Trophoblast cell (in vitro differentiated cells and primary cell): ENCODE results near the gene CACNB2.

Experiments
- DNase-seq, 2 donors: peaks; one replicate each; pipeline ENCODE4 v3.0.0-alpha.2; 2016
- H2AFZ ChIP-seq: 2 replicates; pipeline ENCODE4 v1.6.1; 2013; ENCODE audit warnings: low read length, moderate library complexity, mild to moderate bottlenecking; ENCODE audit not compliant: insufficient read depth, poor library complexity
- H2AK5ac ChIP-seq: 2 replicates; pipeline ENCODE4 v1.6.1; 2013; ENCODE audit warnings: mild to moderate bottlenecking, low read length
- H2BK120ac ChIP-seq: 2 replicates; pipeline ENCODE4 v1.6.1; 2013; ENCODE audit warnings: low read length, mild to moderate bottlenecking, moderate library complexity; ENCODE audit not compliant: insufficient read depth, poor library complexity
- H2BK12ac ChIP-seq: 2 replicates; pipeline ENCODE4 v1.6.1; 2013; ENCODE audit warnings: mild to moderate bottlenecking, low read length, moderate library complexity
- H2BK5ac ChIP-seq: 2 replicates; pipeline ENCODE4 v1.6.1; 2013; ENCODE audit warnings: low read length, low read depth, moderate library complexity, mild to moderate bottlenecking; ENCODE audit not compliant: poor library complexity
- H3K14ac ChIP-seq: 2 replicates; pipeline ENCODE4 v1.6.1; 2013; ENCODE audit warnings: mild to moderate bottlenecking, low read length
- H3K18ac ChIP-seq: 2 replicates; pipeline ENCODE4 v1.6.1; 2013; ENCODE audit warnings: mild to moderate bottlenecking, low read length
- H3K23ac ChIP-seq: 2 replicates; pipeline ENCODE4 v1.6.1; 2013; ENCODE audit warnings: low read length
- H3K27ac ChIP-seq: 2 replicates; pipeline ENCODE4 v1.5.1; 2013; ENCODE audit warnings: low read depth, mild to moderate bottlenecking, inconsistent platforms, low read length, moderate library complexity
- H3K27me3 ChIP-seq: 2 replicates; pipeline ENCODE4 v1.6.1; 2013; ENCODE audit warnings: inconsistent platforms, mild to moderate bottlenecking, low read length, moderate library complexity; ENCODE audit not compliant: insufficient read depth
- H3K36me3 ChIP-seq, 2 experiments: 1 replicate in 1 of 2; 2 replicates in 1 of 2; pipeline ENCODE4 v1.6.1; 2013; ENCODE audit warnings: low read length in 2 of 2, mild to moderate bottlenecking in 2 of 2, moderate library complexity in 1 of 2; ENCODE audit not compliant: insufficient read depth in 2 of 2, control insufficient read depth in 1 of 2
- H3K4ac ChIP-seq: 2 replicates; pipeline ENCODE4 v1.6.1; 2013; ENCODE audit warnings: low read depth, mild to moderate bottlenecking, low read length, moderate library complexity
- H3K4me1 ChIP-seq, 2 experiments: 1 replicate in 1 of 2; 2 replicates in 1 of 2; pipeline ENCODE4 v1.6.1; 2013; ENCODE audit warnings: low read length in 2 of 2, mild to moderate bottlenecking in 2 of 2, moderate library complexity in 1 of 2; ENCODE audit not compliant: insufficient read depth in 2 of 2, control insufficient read depth in 1 of 2
- H3K4me2 ChIP-seq: 2 replicates; pipeline ENCODE4 v1.6.1; 2013; ENCODE audit warnings: inconsistent platforms, mild to moderate bottlenecking, low read length, moderate library complexity
- H3K4me3 ChIP-seq: 2 replicates; pipeline ENCODE4 v1.5.1; 2013; ENCODE audit warnings: mild to moderate bottlenecking, low read depth, low read length, inconsistent platforms
- H3K79me1 ChIP-seq: one replicate; pipeline ENCODE4 v1.6.1; 2013; ENCODE audit warnings: low read length
- H3K79me2 ChIP-seq: 2 replicates; pipeline ENCODE4 v1.6.1; 2013; ENCODE audit warnings: low read length, mild to moderate bottlenecking; ENCODE audit not compliant: control insufficient read depth, insufficient read depth, poor library complexity
- H3K9ac ChIP-seq: 2 replicates; pipeline ENCODE4 v1.6.1; 2013; ENCODE audit warnings: mild to moderate bottlenecking, low read length
- H3K9me3 ChIP-seq: 2 replicates; pipeline ENCODE4 v1.6.1; 2013; ENCODE audit warnings: low read depth, mild to moderate bottlenecking, control low read depth, inconsistent platforms, low read length; ENCODE audit not compliant: insufficient read depth
- H4K12ac ChIP-seq: 2 replicates; pipeline ENCODE4 v1.6.1; 2013; ENCODE audit warnings: low read depth, mild to moderate bottlenecking, low read length, moderate library complexity
- H4K8ac ChIP-seq: 2 replicates; pipeline ENCODE4 v1.6.1; 2013; ENCODE audit warnings: low read depth, mild to moderate bottlenecking, low read length, moderate library complexity
- H4K91ac ChIP-seq: one replicate; pipeline ENCODE4 v1.6.1; 2013; ENCODE audit warnings: low read depth, mild to moderate bottlenecking, low read length, moderate library complexity
- WGBS: extraction: QIAGEN DNeasy Blood & Tissue Kit; methylation state at CpG from one replicate; pipeline ENCODE4 v1.1.7; 2013; ENCODE audit warnings: missing lambda C conversion rate; ENCODE audit not compliant: insufficient read length, insufficient coverage; ENCODE audit errors: extremely low coverage; 5-methylcytosine and 5-hydroxymethylcytosine counted together

Gene CACNB2

GRCh38 chr10:18308600-18308999 is 168.4 kb downstream of the CACNB2 start:
- H3K36me3 ChIP-seq: no peaks in the 10 kb centered on the region

GRCh38 chr10:18310761-18311160 is 170.5 kb downstream of the CACNB2 start:
- H3K14ac ChIP-seq: no peak overlapping the region
- H3K79me2 ChIP-seq: no peaks in the 10 kb centered on the region
- H2BK5ac ChIP-seq: no peak overlapping the region
- H3K27me3 ChIP-seq: no peaks in the 10 kb centered on the region
- no peaks in the 10 kb centered on the region for H3K36me3 ChIP-seq
- H2AK5ac ChIP-seq: no peak overlapping the region
- H3K79me1 ChIP-seq: no peaks in the 10 kb centered on the region
- H3K4me2 ChIP-seq: no peak overlapping the region
- H4K91ac ChIP-seq: no peak overlapping the region
- no peak overlapping the region for H3K27ac ChIP-seq
- H2BK120ac ChIP-seq: no peak overlapping the region
- H3K9me3 ChIP-seq: no peaks in the 10 kb centered on the region
- H4K8ac ChIP-seq: no peak overlapping the region
- no peak overlapping the region for H3K4ac ChIP-seq
- DNase-seq: no peak
- no peak overlapping the region for H4K12ac ChIP-seq
- H3K4me3 ChIP-seq: no peak overlapping the region
- no peak overlapping the region for H3K18ac ChIP-seq
- WGBS: no CpG with 5 or more reads among the region's 2 CpGs
- no peak overlapping the region for H3K23ac ChIP-seq
- no peak overlapping the region for H3K9ac ChIP-seq
- H2AFZ ChIP-seq: no peak overlapping the region
- H3K4me1 ChIP-seq: no peaks in the 10 kb centered on the region
- no peak overlapping the region for H2BK12ac ChIP-seq

More at GRCh38 chr10:18308600-18308999, 168.4 kb downstream of the CACNB2 start:
- H3K14ac ChIP-seq: no peak overlapping the region
- no peaks in the 10 kb centered on the region for H3K4me1 ChIP-seq
- no peak overlapping the region for H3K4me2 ChIP-seq
- no peak overlapping the region for H4K91ac ChIP-seq
- H2BK120ac ChIP-seq: no peak overlapping the region
- no peak overlapping the region for H2BK12ac ChIP-seq
- no peak overlapping the region for H3K9ac ChIP-seq
- DNase-seq: no peak
- H4K12ac ChIP-seq: no peak overlapping the region
- whole genome bisulfite sequencing: no CpG with 5 or more reads among the region's 3 CpGs
- no peak overlapping the region for H3K4me3 ChIP-seq
- no peaks in the 10 kb centered on the region for H3K27me3 ChIP-seq
- H2AFZ ChIP-seq: no peak overlapping the region
- no peak overlapping the region for H3K4ac ChIP-seq
- H3K18ac ChIP-seq: no peak overlapping the region
- H2AK5ac ChIP-seq: no peak overlapping the region
- no peaks in the 10 kb centered on the region for H3K79me2 ChIP-seq
- no peak overlapping the region for H3K23ac ChIP-seq
- H3K9me3 ChIP-seq: no peaks in the 10 kb centered on the region
- H4K8ac ChIP-seq: no peak overlapping the region
- no peak overlapping the region for H3K27ac ChIP-seq
- no peaks in the 10 kb centered on the region for H3K79me1 ChIP-seq
- no peak overlapping the region for H2BK5ac ChIP-seq

GRCh38 chr10:18312374-18313139 is 172.3 kb downstream of the CACNB2 start:
- Histone ChIP-seq H4K8ac (no peak overlapping the region), H3K36me3 (no peaks in the 10 kb centered on the region), H2AK5ac (no peak overlapping the region), H3K9ac (no peak overlapping the region), H3K4me2 (no peak overlapping the region), H2BK12ac (no peak overlapping the region), H3K79me2 (no peaks in the 10 kb centered on the region), H3K9me3 (no peaks in the 10 kb centered on the region), H4K12ac (no peak overlapping the region), H3K23ac (no peak overlapping the region), H2BK120ac (no peak overlapping the region), H3K4ac (no peak overlapping the region), H3K27me3 (no peaks in the 10 kb centered on the region), H2BK5ac (no peak overlapping the region), H3K18ac (no peak overlapping the region), H2AFZ (no peak overlapping the region), H3K4me1 (no peaks in the 10 kb centered on the region), H3K27ac (no peak overlapping the region), H3K79me1 (no peaks in the 10 kb centered on the region), H3K14ac (no peak overlapping the region), H3K4me3 (no peak overlapping the region), H4K91ac (no peak overlapping the region)
- WGBS: no CpG with 5 or more reads among the region's 7 CpGs
- peak in 1 of 2 donors; percentile 49 for DNase-seq

- no peak overlapping the region for H4K12ac ChIP-seq
- H2AFZ ChIP-seq: no peak overlapping the region
- no peak overlapping the region for H3K14ac ChIP-seq
- no peak overlapping the region for H2AK5ac ChIP-seq
- H3K79me1 ChIP-seq: no peaks in the 10 kb centered on the region
- no peak overlapping the region for H3K18ac ChIP-seq
- no peak overlapping the region for H2BK12ac ChIP-seq
- no peak for DNase-seq
- no peak overlapping the region for H2BK120ac ChIP-seq
- no peaks in the 10 kb centered on the region for H3K36me3 ChIP-seq
- no peak overlapping the region for H3K27ac ChIP-seq
- H3K79me2 ChIP-seq: no peaks in the 10 kb centered on the region
- no peaks in the 10 kb centered on the region for H3K4me1 ChIP-seq
- H3K9me3 ChIP-seq: no peaks in the 10 kb centered on the region
- no peak overlapping the region for H3K4ac ChIP-seq
- H4K91ac ChIP-seq: no peak overlapping the region
- no peaks in the 10 kb centered on the region for H3K27me3 ChIP-seq
- no peak overlapping the region for H4K8ac ChIP-seq
- no peak overlapping the region for H3K4me2 ChIP-seq
- H2BK5ac ChIP-seq: no peak overlapping the region
- H3K9ac ChIP-seq: no peak overlapping the region
- WGBS: no CpG with 5 or more reads among the region's 10 CpGs
- no peak overlapping the region for H3K23ac ChIP-seq
- no peak overlapping the region for H3K4me3 ChIP-seq
Observed at GRCh38 chr10:18313140-18313530, 172.9 kb downstream of the CACNB2 start.
